Muscle of leg (tissue), 16 donors: ENCODE measurements around the gene LRRC55. TPM values are rescaled to one million over a fixed set of nuclear protein-coding genes. Genes with fewer than 3 reads are reported as not detected.

Source experiments
- DNase-seq: peaks from one replicate; pipeline ENCODE4 v3.0.0; 2013
- H3K27ac ChIP-seq: one replicate; pipeline ENCODE4 v1.5.1; 2013; ENCODE audit warnings: mild to moderate bottlenecking, low read length, control low read depth
- H3K27me3 ChIP-seq: one replicate; pipeline ENCODE4 v1.6.1; 2013; ENCODE audit warnings: low read length; ENCODE audit not compliant: control insufficient read depth, insufficient read depth
- H3K36me3 ChIP-seq: one replicate; pipeline ENCODE4 v1.6.1; 2013; ENCODE audit warnings: low read length; ENCODE audit not compliant: control insufficient read depth, insufficient read depth
- H3K4me1 ChIP-seq: one replicate; pipeline ENCODE4 v1.6.1; 2013; ENCODE audit warnings: low read length; ENCODE audit not compliant: control insufficient read depth, insufficient read depth
- H3K4me3 ChIP-seq: one replicate; pipeline ENCODE4 v1.5.1; 2013; ENCODE audit warnings: low read length, control low read depth
- H3K9me3 ChIP-seq: replicated peaks from 2 replicates; pipeline ENCODE4 v1.6.1; 2013; ENCODE audit warnings: low read depth, low read length; ENCODE audit not compliant: control insufficient read depth
- WGBS: methylation state at CpG from one replicate; pipeline ENCODE4 v1.1.5; 2013; ENCODE audit warnings: missing lambda C conversion rate; ENCODE audit not compliant: insufficient coverage; 5-methylcytosine and 5-hydroxymethylcytosine counted together
- long read RNA-seq, 11 donors: transcript quantifications; one replicate each; lab custom pipeline, GENCODE V29; 2026
- polyA plus RNA-seq, 8 donors: library from polyadenylated mRNA; unstranded; fragments of 120-200 nt; gene quantifications; one replicate each; pipeline versions ENCODE4 v1.2.1 to v1.2.3, GENCODE V29; 2013; ENCODE audit warnings: inconsistent platforms in 1 of 8, low replicate concordance in 1 of 8; ENCODE audit not compliant: insufficient read length in 8 of 8, insufficient read depth in 1 of 8
- total RNA-seq: library from RNA; stranded (reverse); fragments of 120-200 nt; gene quantifications from one replicate; pipeline ENCODE4 v1.2.4, GENCODE V29; 2013

Gene LRRC55, protein sequence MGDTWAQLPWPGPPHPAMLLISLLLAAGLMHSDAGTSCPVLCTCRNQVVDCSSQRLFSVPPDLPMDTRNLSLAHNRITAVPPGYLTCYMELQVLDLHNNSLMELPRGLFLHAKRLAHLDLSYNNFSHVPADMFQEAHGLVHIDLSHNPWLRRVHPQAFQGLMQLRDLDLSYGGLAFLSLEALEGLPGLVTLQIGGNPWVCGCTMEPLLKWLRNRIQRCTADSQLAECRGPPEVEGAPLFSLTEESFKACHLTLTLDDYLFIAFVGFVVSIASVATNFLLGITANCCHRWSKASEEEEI
- total RNA-seq (0.31 TPM), polyA plus RNA-seq (1 to 10 TPM in 3 of 8 donors, under 1 TPM in 5; 0.82 to 1.7 (median 0.91) TPM)
- long read RNA-seq, donor 1, full-length matches to known transcripts, result 1 of 1 reads
- long read RNA-seq, donor 1, partial matches to known transcripts, result 0 of 1 reads
- long read RNA-seq, donor 1, other reads (novel, unspliced or antisense), result 0 of 1 reads
- long read RNA-seq, donor 2, result 0 reads
- long read RNA-seq, donor 3, result 0 reads
- long read RNA-seq, donor 4, result 0 reads
- long read RNA-seq, donor 5, result 0 reads
- long read RNA-seq, donor 6, result 0 reads
- long read RNA-seq, donor 7, result 0 reads
- long read RNA-seq, donor 8, result 0 reads
- long read RNA-seq, donor 9, full-length matches to known transcripts, result 1 of 1 reads
- long read RNA-seq, donor 9, partial matches to known transcripts, result 0 of 1 reads
- long read RNA-seq, donor 9, other reads (novel, unspliced or antisense), result 0 of 1 reads
- long read RNA-seq, donor 10, full-length matches to known transcripts, result 1 of 1 reads
- long read RNA-seq, donor 10, partial matches to known transcripts, result 0 of 1 reads
- long read RNA-seq, donor 10, other reads (novel, unspliced or antisense), result 0 of 1 reads
- long read RNA-seq, donor 11, result 0 reads

GRCh38 chr11:57181678-57182305 lies at the start of gene LRRC55:
Gene LRRC55, plus strand, starts transcription at chr11:57181953. Its CDS starts 70 bp downstream, at chr11:57182023.
- 72% methylated on average over 15 of the region's 15 CpGs for WGBS
- Histone ChIP-seq H3K9me3 (no peaks in the 10 kb centered on the region), H3K4me3 (no peak within 1 kb of the TSS), H3K4me1 (peaks cover 27% of the 10 kb centered on the region), H3K27ac (no peak within 1 kb of the TSS), H3K36me3 (no peaks in the 10 kb centered on the region), H3K27me3 (peaks cover 24% of the 10 kb centered on the region)
- DNase-seq, result no peak

- Histone ChIP-seq H3K4me3 (no peak overlapping the region), H3K9me3 (no peaks in the 10 kb centered on the region), H3K36me3 (no peaks in the 10 kb centered on the region), H3K4me1 (no peaks in the 10 kb centered on the region), H3K27ac (no peak overlapping the region), H3K27me3 (no peaks in the 10 kb centered on the region)
- no peak for DNase-seq
- no CpG with 5 or more reads among the region's 3 CpGs for WGBS
These were observed 48.3 kb upstream of the LRRC55 start for GRCh38 chr11:57133366-57134038.

GRCh38 chr11:57134284-57134683 lies 47.5 kb upstream of the LRRC55 start:
- Histone ChIP-seq H3K27me3 (no peaks in the 10 kb centered on the region), H3K4me3 (no peak overlapping the region), H3K9me3 (no peaks in the 10 kb centered on the region), H3K27ac (no peak overlapping the region), H3K36me3 (no peaks in the 10 kb centered on the region), H3K4me1 (no peaks in the 10 kb centered on the region)
- WGBS, result no CpG with 5 or more reads among the region's 1 CpG
- DNase-seq, result no peak

GRCh38 chr11:57135020-57135751 lies 46.6 kb upstream of the LRRC55 start:
- no CpG with 5 or more reads among the region's 3 CpGs for WGBS
- no peaks in the 10 kb centered on the region for H3K36me3 ChIP-seq
- H3K27me3 ChIP-seq, result no peaks in the 10 kb centered on the region

GRCh38 chr11:57140568-57140967 lies 41.2 kb upstream of the LRRC55 start:
- WGBS, result 0% methylated on average over 1 of the region's 2 CpGs
- Histone ChIP-seq H3K27ac (no peak overlapping the region), H3K27me3 (no peaks in the 10 kb centered on the region), H3K4me1 (peaks cover 6% of the 10 kb centered on the region), H3K4me3 (no peak overlapping the region), H3K9me3 (no peaks in the 10 kb centered on the region), H3K36me3 (no peaks in the 10 kb centered on the region)
- no peak for DNase-seq

More at GRCh38 chr11:57135020-57135751, 46.6 kb upstream of the LRRC55 start:
- Histone ChIP-seq H3K9me3 (no peaks in the 10 kb centered on the region), H3K4me3 (no peak overlapping the region), H3K4me1 (no peaks in the 10 kb centered on the region), H3K27ac (no peak overlapping the region)
- no peak for DNase-seq

DNA sequence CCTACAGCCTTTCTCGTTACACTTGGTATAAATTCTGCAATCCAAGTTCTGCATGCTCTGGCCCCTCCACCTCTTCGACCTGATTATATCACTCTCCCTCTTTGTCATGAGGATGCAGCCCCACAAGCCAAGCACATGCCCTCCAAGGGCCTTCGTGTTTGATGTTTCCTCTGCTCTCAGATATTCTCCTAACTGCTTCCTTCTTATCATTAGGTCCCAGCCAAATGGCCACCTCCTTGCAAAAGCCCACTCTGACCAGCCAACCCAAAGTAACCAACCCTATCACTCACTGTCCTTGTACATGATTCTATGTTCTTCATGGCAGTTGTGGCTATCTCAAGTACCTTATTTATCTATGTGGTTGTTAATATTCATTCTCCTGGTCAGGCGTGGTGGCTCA lies 38.3 kb upstream of the LRRC55 start:
- no peak for DNase-seq
- WGBS, result 62% methylated on average over 3 of the region's 4 CpGs
- no peak overlapping the region for H3K27ac ChIP-seq
- no peaks in the 10 kb centered on the region for H3K27me3 ChIP-seq
- H3K4me1 ChIP-seq, result peaks cover 12% of the 10 kb centered on the region
- H3K36me3 ChIP-seq, result no peaks in the 10 kb centered on the region
- H3K9me3 ChIP-seq, result no peaks in the 10 kb centered on the region
- no peak overlapping the region for H3K4me3 ChIP-seq

DNA sequence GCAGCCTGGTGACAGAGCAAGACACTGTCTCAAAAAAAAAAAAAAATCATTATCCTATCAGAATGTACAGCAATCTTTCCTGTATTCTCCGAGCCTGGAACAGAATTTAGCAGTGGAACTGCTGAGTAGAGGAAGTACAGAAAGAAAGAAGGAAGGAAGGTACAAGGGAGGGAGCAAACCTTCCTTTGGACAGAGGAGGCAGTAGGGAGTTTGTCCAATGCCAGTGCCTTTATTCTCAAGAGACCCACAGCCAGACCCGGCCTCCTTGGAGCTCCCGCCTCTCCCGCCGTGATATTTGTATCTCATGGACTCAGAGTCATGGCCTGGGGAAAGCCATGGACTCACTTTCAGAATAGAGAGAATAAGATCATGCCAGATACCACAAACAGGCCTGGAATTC lies 37.7 kb upstream of the LRRC55 start:
- Histone ChIP-seq H3K27me3 (no peaks in the 10 kb centered on the region), H3K36me3 (no peaks in the 10 kb centered on the region), H3K4me3 (no peak overlapping the region), H3K27ac (no peak overlapping the region), H3K4me1 (peaks cover 12% of the 10 kb centered on the region), H3K9me3 (no peaks in the 10 kb centered on the region)
- WGBS, result 53% methylated on average over 4 of the region's 5 CpGs
- DNase-seq, result no peak

GRCh38 chr11:57144531-57145320 lies 37.0 kb upstream of the LRRC55 start:
- no peaks in the 10 kb centered on the region for H3K36me3 ChIP-seq
- peaks cover 14% of the 10 kb centered on the region for H3K4me1 ChIP-seq
- H3K4me3 ChIP-seq, result no peak overlapping the region
- WGBS, result 27% methylated on average over 4 of the region's 9 CpGs
- no peak for DNase-seq
- no peaks in the 10 kb centered on the region for H3K27me3 ChIP-seq
- no peaks in the 10 kb centered on the region for H3K9me3 ChIP-seq
- H3K27ac ChIP-seq, result no peak overlapping the region

- H3K27ac ChIP-seq, result no peak overlapping the region
- DNase-seq, result no peak
- no peaks in the 10 kb centered on the region for H3K36me3 ChIP-seq
- H3K4me3 ChIP-seq, result no peak overlapping the region
- no peaks in the 10 kb centered on the region for H3K27me3 ChIP-seq
- H3K4me1 ChIP-seq, result peaks cover 19% of the 10 kb centered on the region
- WGBS, result 82% methylated on average over 3 of the region's 3 CpGs
- no peaks in the 10 kb centered on the region for H3K9me3 ChIP-seq
These were observed 35.5 kb upstream of the LRRC55 start for GRCh38 chr11:57146301-57146700.
